H1 (cell line): Measurements from ENCODE around the gene HS6ST3. TPM values are rescaled to one million over a fixed set of nuclear protein-coding genes. Genes with fewer than 3 reads are reported as not detected.

Experiments used
- CTCF ChIA-PET: fragments of 300-600 bp; sonication (Branson Sonifier 250); formaldehyde crosslinking; loops from one replicate; lab custom pipeline; 2021; ENCODE audit not compliant: partially characterized antibody; lab: Charles Lee
- POLR2A ChIA-PET: fragments of 300-600 bp; sonication (Branson Sonifier 250); formaldehyde crosslinking; loops from one replicate; lab custom pipeline; 2021; ENCODE audit warnings: inconsistent platforms; ENCODE audit not compliant: partially characterized antibody; lab: Charles Lee
- DNase-seq, 2 experiments: peaks; one replicate each; pipeline versions ENCODE4 v3.0.0 to v3.0.0-alpha.2; 2010 to 2022; ENCODE audit warnings: low spot score in 2 of 2, low read depth in 1 of 2, mixed read lengths in 1 of 2
- FAIRE-seq: peaks from 2 replicates; lab custom pipeline; 2011; peaks lifted over from hg19 to GRCh38; lab: Jason Lieb, UNC
- H2AFZ ChIP-seq: 2 replicates; pipeline ENCODE4 v1.8.1; 2012; ENCODE audit warnings: low read length, inconsistent platforms
- H2AK5ac ChIP-seq: 2 replicates; pipeline ENCODE4 v1.6.1; 2013; ENCODE audit warnings: low read depth, low read length
- H2BK120ac ChIP-seq: replicated peaks from 2 replicates; pipeline ENCODE3; 2013; ENCODE audit warnings: low read depth, low read length, inconsistent platforms
- H2BK12ac ChIP-seq: 2 replicates; pipeline ENCODE4 v1.6.1; 2013; ENCODE audit warnings: low read depth, low read length
- H2BK15ac ChIP-seq: 2 replicates; pipeline ENCODE4 v1.6.1; 2013; ENCODE audit warnings: low read length
- H2BK20ac ChIP-seq: 2 replicates; pipeline ENCODE4 v1.6.1; 2013; ENCODE audit warnings: low read length
- H2BK5ac ChIP-seq: 2 replicates; pipeline ENCODE4 v1.6.1; 2013; ENCODE audit warnings: low read depth, low read length
- H3K14ac ChIP-seq: 2 replicates; pipeline ENCODE4 v1.6.1; 2013; ENCODE audit warnings: inconsistent platforms; ENCODE audit not compliant: insufficient read length
- H3K18ac ChIP-seq: 2 replicates; pipeline ENCODE4 v1.6.1; 2013; ENCODE audit warnings: low read length; ENCODE audit errors: extremely low read depth
- H3K23ac ChIP-seq: 2 replicates; pipeline ENCODE4 v1.6.1; 2013; ENCODE audit warnings: inconsistent platforms; ENCODE audit not compliant: insufficient read length
- H3K23me2 ChIP-seq: 2 replicates; pipeline ENCODE4 v1.6.1; 2013; ENCODE audit warnings: low read depth, low read length
- H3K27ac ChIP-seq: 2 replicates; pipeline ENCODE4 v1.6.1; 2011; ENCODE audit warnings: low read depth, low read length, inconsistent platforms
- H3K27me3 ChIP-seq, 4 experiments: replicated peaks in 1 of 4; 1 replicate in 1 of 4; 2 replicates in 3 of 4; pipeline versions ENCODE4 v1.6.1 to v1.8.1; 2011 to 2013; ENCODE audit warnings: low read length in 3 of 4, mild to moderate bottlenecking in 3 of 4, inconsistent platforms in 2 of 4, mixed read lengths in 2 of 4, moderate library complexity in 1 of 4; ENCODE audit not compliant: control insufficient read depth in 3 of 4, insufficient read depth in 3 of 4; ENCODE audit errors: extremely low read depth in 1 of 4
- H3K36me3 ChIP-seq, 4 experiments: 2 replicates each; pipeline versions ENCODE4 v1.6.1 to v1.8.1; 2011 to 2013; ENCODE audit warnings: mild to moderate bottlenecking in 4 of 4, low read length in 3 of 4, moderate library complexity in 2 of 4, control low read depth in 1 of 4, inconsistent platforms in 1 of 4; ENCODE audit not compliant: insufficient read depth in 4 of 4, control insufficient read depth in 2 of 4
- H3K4ac ChIP-seq: replicated peaks from 2 replicates; pipeline ENCODE3; 2013; ENCODE audit warnings: low read length, low read depth, mixed read lengths, inconsistent platforms; ENCODE audit not compliant: insufficient read length
- H3K4me1 ChIP-seq, 4 experiments: replicated peaks in 1 of 4; 1 replicate in 1 of 4; 2 replicates in 3 of 4; pipeline versions ENCODE4 v1.6.1 to v1.8.1; 2011 to 2013; ENCODE audit warnings: low read length in 3 of 4, inconsistent platforms in 2 of 4, mixed read lengths in 1 of 4; ENCODE audit not compliant: insufficient read depth in 4 of 4, control insufficient read depth in 3 of 4
- H3K4me2 ChIP-seq, 2 experiments: 2 replicates each; pipeline versions ENCODE4 v1.6.1 to v1.8.1; 2011 to 2013; ENCODE audit warnings: low read depth in 2 of 2, low read length in 2 of 2, control low read depth in 1 of 2, inconsistent platforms in 1 of 2, mild to moderate bottlenecking in 1 of 2; ENCODE audit not compliant: insufficient read depth in 1 of 2
- H3K4me3 ChIP-seq, 4 experiments: fragments of 200-600, 300-600 bp in 1 of 4; sonication (generic), shearing (Covaris generic), sonication (Bioruptor Twin) in 1 of 4; 2 replicates each; pipeline versions ENCODE4 v1.5.1 to v1.8.1; 2011 to 2016; ENCODE audit warnings: low read length in 4 of 4, low read depth in 3 of 4, control low read depth in 2 of 4, inconsistent platforms in 2 of 4, mild to moderate bottlenecking in 2 of 4, mixed read lengths in 1 of 4, moderate library complexity in 1 of 4; ENCODE audit not compliant: insufficient read depth in 2 of 4; ENCODE audit errors: extremely low read depth in 1 of 4
- H3K56ac ChIP-seq: replicated peaks from 2 replicates; pipeline ENCODE3; 2013; ENCODE audit warnings: low read depth, mild to moderate bottlenecking, mixed read lengths, low read length, inconsistent platforms; ENCODE audit not compliant: insufficient read length
- H3K79me1 ChIP-seq: 2 replicates; pipeline ENCODE4 v1.6.1; 2013; ENCODE audit warnings: low read depth, low read length, control low read depth
- H3K79me2 ChIP-seq, 2 experiments: 2 replicates each; pipeline versions ENCODE4 v1.6.1 to v1.8.1; 2012 to 2013; ENCODE audit warnings: low read length in 2 of 2, mild to moderate bottlenecking in 2 of 2, inconsistent platforms in 1 of 2; ENCODE audit not compliant: insufficient read depth in 2 of 2, control insufficient read depth in 1 of 2
- H3K9ac ChIP-seq, 4 experiments: replicated peaks in 1 of 4; 1 replicate in 1 of 4; 2 replicates in 3 of 4; pipeline versions ENCODE4 v1.6.1 to v1.8.1; 2011 to 2013; ENCODE audit warnings: low read depth in 3 of 4, low read length in 3 of 4, control low read depth in 2 of 4, mild to moderate bottlenecking in 2 of 4, moderate library complexity in 2 of 4, inconsistent platforms in 1 of 4; ENCODE audit errors: extremely low read depth in 1 of 4
- H3K9me3 ChIP-seq, 2 experiments: 2 replicates each; pipeline versions ENCODE4 v1.6.1 to v1.8.1; 2012 to 2013; ENCODE audit warnings: mild to moderate bottlenecking in 2 of 2, moderate library complexity in 2 of 2, control low read depth in 1 of 2, inconsistent platforms in 1 of 2, low read depth in 1 of 2, low read length in 1 of 2, mixed read lengths in 1 of 2; ENCODE audit not compliant: insufficient read depth in 2 of 2
- H4K20me1 ChIP-seq, 2 experiments: replicated peaks in 1 of 2; 2 replicates each; pipeline versions ENCODE3 to v1.8.1; 2011 to 2013; ENCODE audit warnings: inconsistent platforms in 2 of 2, low read length in 2 of 2, mild to moderate bottlenecking in 1 of 2; ENCODE audit not compliant: insufficient read depth in 2 of 2, control insufficient read depth in 1 of 2
- H4K5ac ChIP-seq: 2 replicates; pipeline ENCODE4 v1.6.1; 2013; ENCODE audit warnings: low read length, low read depth, mixed read lengths, inconsistent platforms; ENCODE audit not compliant: insufficient read length
- H4K8ac ChIP-seq: 2 replicates; pipeline ENCODE4 v1.8.0; 2013; ENCODE audit warnings: mild to moderate bottlenecking, moderate library complexity, low read length, inconsistent platforms; ENCODE audit not compliant: insufficient read depth; ENCODE audit errors: extremely low read depth
- H4K91ac ChIP-seq: replicated peaks from 2 replicates; pipeline ENCODE3; 2013; ENCODE audit warnings: low read length, mixed read lengths, inconsistent platforms; ENCODE audit not compliant: insufficient read length
- ATF3 ChIP-seq: IDR thresholded peaks from 2 replicates; pipeline ENCODE4 v1.6.1; 2011; ENCODE audit warnings: low read depth, mild to moderate bottlenecking, low read length; ENCODE audit not compliant: insufficient read depth
- CBX8 ChIP-seq: fragments of 300-800, 300-1000 bp; sonication (generic); IDR thresholded peaks from 2 replicates; pipeline ENCODE4 v1.7.1; 2016; ENCODE audit warnings: low read depth, low read length, borderline replicate concordance
- CHD1 ChIP-seq: IDR thresholded peaks from 2 replicates; pipeline ENCODE4 v1.6.1; 2012; ENCODE audit warnings: low read depth, low read length, improper control_type of control experiment
- CHD2 ChIP-seq: IDR thresholded peaks from 2 replicates; pipeline ENCODE4 v1.6.1; 2012; ENCODE audit warnings: low read length, improper control_type of control experiment
- JUN ChIP-seq: IDR thresholded peaks from 2 replicates; pipeline ENCODE4 v1.6.1; 2011; ENCODE audit warnings: low read depth, mild to moderate bottlenecking, improper control_type of control experiment, low read length
- JUND ChIP-seq: IDR thresholded peaks from 2 replicates; pipeline ENCODE4 v1.6.1; 2011; ENCODE audit warnings: mild to moderate bottlenecking, improper control_type of control experiment, low read length
- KDM1A ChIP-seq: fragments of 200-600, 300-600 bp; sonication (generic); IDR thresholded peaks from 2 replicates; pipeline ENCODE4 v1.7.1; 2016; ENCODE audit warnings: mild to moderate bottlenecking, low read length, borderline replicate concordance
- KDM5A ChIP-seq: fragments of 200-600 bp; IDR thresholded peaks from 2 replicates; pipeline ENCODE4 v1.7.1; 2012; ENCODE audit warnings: mild to moderate bottlenecking, low read length, inconsistent platforms, mixed read lengths
- SIN3A ChIP-seq, 2 experiments: IDR thresholded peaks in 1 of 2; conservative IDR thresholded peaks in 1 of 2; 2 replicates each; pipeline ENCODE4 v1.6.1; 2011 to 2012; ENCODE audit warnings: low read length in 2 of 2, improper control_type of control experiment in 1 of 2, low read depth in 1 of 2, mild to moderate bottlenecking in 1 of 2
- SP1 ChIP-seq: IDR thresholded peaks from 2 replicates; pipeline ENCODE4 v1.6.1; 2011; ENCODE audit warnings: low read depth, low read length
- TBP ChIP-seq: IDR thresholded peaks from 2 replicates; pipeline ENCODE4 v1.6.1; 2011; ENCODE audit warnings: low read depth, low read length, improper control_type of control experiment
- TCF12 ChIP-seq: IDR thresholded peaks from 2 replicates; pipeline ENCODE4 v1.6.1; 2011; ENCODE audit warnings: low read depth, mild to moderate bottlenecking, low read length
- WGBS, 2 experiments: shearing (Covaris generic) in 1 of 2; methylation state at CpG; one replicate each; pipeline versions ENCODE4 v1.1.6 to v1.1.7; 2013 to 2015; ENCODE audit warnings: low lambda C conversion rate in 2 of 2, mixed read lengths in 2 of 2, inconsistent platforms in 1 of 2, low coverage in 1 of 2, missing lambda C conversion rate in 1 of 2; ENCODE audit not compliant: insufficient replicate concordance in 2 of 2, insufficient coverage in 1 of 2, insufficient read length in 1 of 2; ENCODE audit errors: extremely low coverage in 1 of 2, missing lambda C conversion rate in 1 of 2; 5-methylcytosine and 5-hydroxymethylcytosine counted together
- polyA plus RNA-seq, 7 experiments: library from polyadenylated mRNA; depleted of rRNA in 3 of 7; stranded (reverse) in 5 of 7; unstranded in 2 of 7; fragments of >200 nt in 5 of 7; fragments of 200-250 nt in 2 of 7; gene quantifications; 1 replicate in 5 of 7; 2 replicates in 1 of 7; 4 replicates in 1 of 7; pipeline versions ENCODE4 v1.2.1 to v1.2.3, GENCODE V29; 2011 to 2013; ENCODE audit warnings: missing spikeins in 2 of 7, mixed read lengths in 2 of 7
- total RNA-seq: library from RNA; stranded (reverse); fragmentation: NEBNext Ultra II Directional; extraction: Animal tissue kit (Norgen Biotek cat#: 25700); gene quantifications from 2 replicates; pipeline ENCODE4 v1.2.1, GENCODE V29; 2021

The HS6ST3 gene
- total and polyA plus RNA-seq, 2 of the 8 experiments (the other 6 are each of a cell fraction or from before 2014, with no cell fraction given): 0.45 to 1.2 TPM

GRCh38 chr13:96490496-96490989 is 400.6 kb downstream of the HS6ST3 start:
- CTCF ChIA-PET: no interaction called here
- TF ChIP-seq ATF3 (no peak), TBP (no peak), CHD2 (no peak), KDM5A (no peak), CBX8 (no peak), CHD1 (no peak), TCF12 (no peak), SP1 (no peak), JUN (no peak), SIN3A (conservative IDR thresholded peaks at IDR 0.05 in 1 of 2, IDR thresholded peaks at IDR 0.05 in 1 of 2; ENCODE audit: low read depth in 1 of 2, low read length in 2 of 2) (no peak), KDM1A (no peak), JUND (no peak)
- DNase-seq (no peak), FAIRE-seq (no peak)
- Histone ChIP-seq H3K9me3 (no peaks in the 10 kb centered on the region), H4K8ac (no peak overlapping the region), H3K79me2 (no peaks in the 10 kb centered on the region), H4K20me1 (no peaks in the 10 kb centered on the region), H4K91ac (no peak overlapping the region), H3K36me3 (no peaks in the 10 kb centered on the region; a peak in 1 of 8 replicates), H2BK5ac (no peak overlapping the region), H3K27me3 (no peaks in the 10 kb centered on the region), H2AFZ (no peak overlapping the region), H3K4me3 (no peak overlapping the region), H3K4me1 (no peaks in the 10 kb centered on the region), H3K23me2 (no peaks in the 10 kb centered on the region), H3K9ac (no peak overlapping the region), H3K14ac (no peak overlapping the region), H2AK5ac (no peak overlapping the region), H3K56ac (no peak overlapping the region), H3K23ac (no peak overlapping the region), H4K5ac (no peak overlapping the region), H3K79me1 (no peaks in the 10 kb centered on the region), H2BK120ac (no peak overlapping the region), H3K4me2 (no peak overlapping the region), H3K27ac (no peak overlapping the region), H3K18ac (no peak overlapping the region), H3K4ac (no peak overlapping the region), H2BK12ac (no peak overlapping the region), H2BK15ac (no peak overlapping the region), H2BK20ac (no peak overlapping the region)
- WGBS, 2 experiments: 96% methylated on average over 5 of the region's 5 CpGs; no CpG with 5 or more reads in 1 of the 2 experiments
- POLR2A ChIA-PET: no interaction called here
